Inferior parietal cortex (tissue), 1 donor: ENCODE results near the gene SPEG.
A peak's percentile ranks its signal among the peaks of the same experiment; 100 is the strongest.

Experiments
- DNase-seq: peaks from one replicate; pipeline ENCODE4 v3.0.0-alpha.2; 2016; ENCODE audit errors: extremely low spot score

SPEG gene

GRCh38 chr2:219533930-219534661 lies 99.5 kb downstream of the SPEG start:
- DNase-seq: no peak

- DNase-seq: no peak
These were observed 101.8 kb downstream of the SPEG start for GRCh38 chr2:219536425-219536824.

GRCh38 chr2:219536967-219537366 lies 102.3 kb downstream of the SPEG start:
- DNase-seq: no peak

GRCh38 chr2:219537657-219538488 lies 103.2 kb downstream of the SPEG start:
- no peak for DNase-seq

GRCh38 chr2:219538504-219538951 lies 103.9 kb downstream of the SPEG start:
- DNase-seq: no peak

GRCh38 chr2:219538956-219539788 lies 104.5 kb downstream of the SPEG start:
- DNase-seq: no peak

GRCh38 chr2:219539926-219540678 lies 105.5 kb downstream of the SPEG start:
- DNase-seq: no peak

GRCh38 chr2:219540784-219541504 lies 106.3 kb downstream of the SPEG start:
- no peak for DNase-seq

- DNase-seq: peak; percentile 66
These were observed 107.1 kb downstream of the SPEG start for GRCh38 chr2:219541611-219542180.

GRCh38 chr2:219542931-219543595 lies 108.4 kb downstream of the SPEG start:
- DNase-seq: no peak

- DNase-seq: peak; percentile 96
These were observed 109.1 kb downstream of the SPEG start, which contains the start of the genes CHPF and TMEM198 for GRCh38 chr2:219543596-219544358. CHPF (minus strand) TSS chr2:219543809; CDS start chr2:219543538, 271 bp downstream. TMEM198 (plus strand) TSS chr2:219544028; CDS start chr2:219544728, 700 bp downstream.

- DNase-seq: no peak
These were observed 109.9 kb downstream of the SPEG start for GRCh38 chr2:219544567-219544966.

GRCh38 chr2:219545295-219545942 lies 110.8 kb downstream of the SPEG start:
- DNase-seq: no peak

- DNase-seq: no peak
These were observed 111.3 kb downstream of the SPEG start for GRCh38 chr2:219545943-219546352.

GRCh38 chr2:219547621-219548020 lies 113.0 kb downstream of the SPEG start:
- no peak for DNase-seq
